ENCODE data around the gene EEF2K.

GRCh38 chr16:22312897-22313781 lies 107.1 kb downstream of the EEF2K start:
- no peak for TF ChIP-seq EZH2phosphoT487 (IDR thresholded peaks at IDR 0.05; ENCODE audit: borderline replicate concordance, low read length)
- TF ChIP-seq, protein P1, sequence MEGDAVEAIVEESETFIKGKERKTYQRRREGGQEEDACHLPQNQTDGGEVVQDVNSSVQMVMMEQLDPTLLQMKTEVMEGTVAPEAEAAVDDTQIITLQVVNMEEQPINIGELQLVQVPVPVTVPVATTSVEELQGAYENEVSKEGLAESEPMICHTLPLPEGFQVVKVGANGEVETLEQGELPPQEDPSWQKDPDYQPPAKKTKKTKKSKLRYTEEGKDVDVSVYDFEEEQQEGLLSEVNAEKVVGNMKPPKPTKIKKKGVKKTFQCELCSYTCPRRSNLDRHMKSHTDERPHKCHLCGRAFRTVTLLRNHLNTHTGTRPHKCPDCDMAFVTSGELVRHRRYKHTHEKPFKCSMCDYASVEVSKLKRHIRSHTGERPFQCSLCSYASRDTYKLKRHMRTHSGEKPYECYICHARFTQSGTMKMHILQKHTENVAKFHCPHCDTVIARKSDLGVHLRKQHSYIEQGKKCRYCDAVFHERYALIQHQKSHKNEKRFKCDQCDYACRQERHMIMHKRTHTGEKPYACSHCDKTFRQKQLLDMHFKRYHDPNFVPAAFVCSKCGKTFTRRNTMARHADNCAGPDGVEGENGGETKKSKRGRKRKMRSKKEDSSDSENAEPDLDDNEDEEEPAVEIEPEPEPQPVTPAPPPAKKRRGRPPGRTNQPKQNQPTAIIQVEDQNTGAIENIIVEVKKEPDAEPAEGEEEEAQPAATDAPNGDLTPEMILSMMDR (conservative IDR thresholded peaks at IDR 0.05; ENCODE audit: low read depth, low read length), result no peak
